K562 (cell line): ENCODE measurements around the gene SH3BP5. TPM values are rescaled to one million over a fixed set of nuclear protein-coding genes. Genes with fewer than 3 reads are reported as not detected.
A peak's percentile ranks its signal among the peaks of the same experiment; 100 is the strongest.

Source experiments
- CHCHD3 ChIP-seq: fragments of 250-450 bp; sonication (Bioruptor Pico); IDR thresholded peaks from 2 replicates; pipeline ENCODE4 v2.1.2; 2022; ENCODE audit warnings: mild to moderate bottlenecking
- CTCFL ChIP-seq: IDR thresholded peaks from 2 replicates; pipeline ENCODE4 v1.6.1; 2011; ENCODE audit warnings: borderline replicate concordance, low read depth, mild to moderate bottlenecking, moderate library complexity, low read length; ENCODE audit not compliant: insufficient read depth, poor library complexity, severe bottlenecking
- ETS1 ChIP-seq: conservative IDR thresholded peaks from 2 replicates; pipeline ENCODE4 v1.6.1; 2011; ENCODE audit warnings: low read depth, mild to moderate bottlenecking, low read length; ENCODE audit not compliant: control insufficient read depth
- ETV6 ChIP-seq, 3 experiments: fragments of 150-350 bp in 1 of 3; sonication (generic) in 1 of 3; formaldehyde crosslinking in 1 of 3; IDR thresholded peaks; 2 replicates each; pipeline versions ENCODE4 v1.6.1 to v1.8.0; 2014 to 2022; ENCODE audit warnings: borderline replicate concordance in 2 of 3, low read depth in 2 of 3, antibody characterized with exemption in 1 of 3, low read length in 1 of 3, mild to moderate bottlenecking in 1 of 3, missing genetic modification reagents in 1 of 3
- JUND ChIP-seq, 2 experiments: IDR thresholded peaks; 2 replicates in 1 of 2; 3 replicates in 1 of 2; pipeline ENCODE4 v1.6.1; 2011; ENCODE audit warnings: borderline replicate concordance in 2 of 2, low read depth in 2 of 2, low read length in 2 of 2, improper control_type of control experiment in 1 of 2, missing biosample characterization in 1 of 2, missing genetic modification characterization in 1 of 2, missing genetic modification reagents in 1 of 2
- KLF10 ChIP-seq: fragments of 250-450 bp; sonication (Bioruptor Pico); IDR thresholded peaks from 2 replicates; pipeline ENCODE4 v1.6.1; 2021; ENCODE audit warnings: matching md5 sums
- MAFK ChIP-seq: IDR thresholded peaks from 2 replicates; pipeline ENCODE4 v1.6.1; 2011; ENCODE audit warnings: low read length, improper control_type of control experiment
- MNT ChIP-seq, 2 experiments: fragments of 450-650 bp; conservative IDR thresholded peaks; 2 replicates each; pipeline ENCODE4 v1.6.1; 2017; ENCODE audit warnings: mild to moderate bottlenecking in 2 of 2, moderate library complexity in 2 of 2
- MYNN ChIP-seq, 2 experiments: sonication (generic); formaldehyde crosslinking in 1 of 2; IDR thresholded peaks; 2 replicates each; pipeline versions ENCODE4 v1.5.0 to v1.6.1; 2016 to 2020; ENCODE audit warnings: antibody characterized with exemption in 1 of 2, missing genetic modification reagents in 1 of 2
- NR3C1 ChIP-seq: sonication (generic); formaldehyde crosslinking; IDR thresholded peaks from 2 replicates; pipeline ENCODE4 v1.8.1; 2022; ENCODE audit warnings: missing genetic modification reagents
- NR4A1 ChIP-seq, 2 experiments: fragments of 250-450 bp in 1 of 2; fragments of 450-650 bp in 1 of 2; sonication (Bioruptor Pico) in 1 of 2; IDR thresholded peaks; 2 replicates each; pipeline versions ENCODE4 v1.4.0 to v1.6.1; 2016 to 2020; ENCODE audit warnings: mild to moderate bottlenecking in 2 of 2, missing compliant biosample characterization in 1 of 2, missing genetic modification characterization in 1 of 2, moderate library complexity in 1 of 2
- TEAD4 ChIP-seq, 2 experiments: sonication (generic) in 1 of 2; formaldehyde crosslinking in 1 of 2; IDR thresholded peaks; 2 replicates each; pipeline versions ENCODE4 v1.6.1 to v1.8.0; 2012 to 2022; ENCODE audit warnings: borderline replicate concordance in 1 of 2, inconsistent platforms in 1 of 2, low read length in 1 of 2, mild to moderate bottlenecking in 1 of 2, missing genetic modification reagents in 1 of 2
- TRIM28 ChIP-seq: fragments of 450-650 bp; IDR thresholded peaks from 2 replicates; pipeline ENCODE4 v1.6.1; 2017
- ZNF274 ChIP-seq: IDR thresholded peaks from 2 replicates; pipeline ENCODE4 v1.6.1; 2011; ENCODE audit warnings: low read depth, mild to moderate bottlenecking, low read length, moderate library complexity, borderline replicate concordance
- ZNF280B ChIP-seq: fragments of 250-450 bp; sonication (Bioruptor Pico); IDR thresholded peaks from 2 replicates; pipeline ENCODE4 v1.5.1; 2021; ENCODE audit warnings: mild to moderate bottlenecking
- ZNF668 ChIP-seq: fragments of 250-450 bp; sonication (Bioruptor Pico); IDR thresholded peaks from 2 replicates; pipeline ENCODE4 v1.8.0; 2022; ENCODE audit warnings: mild to moderate bottlenecking, inconsistent platforms
- polyA plus RNA-seq, 8 experiments: library from polyadenylated mRNA; depleted of rRNA in 4 of 8; stranded (reverse) in 5 of 8; unstranded in 3 of 8; fragments of >200 nt; fragmentation: Nextera tagmentation in 2 of 8; fragmentation: Illumina TruSeq in 1 of 8; extraction: Ambion mirVana in 2 of 8; extraction: Trizol in 1 of 8; gene quantifications; 2 replicates each; pipeline versions ENCODE4 v1.2.1 to v1.2.3, GENCODE V29; 2011 to 2014; ENCODE audit warnings: inconsistent platforms in 1 of 8, missing spikeins in 1 of 8
- total RNA-seq, 7 experiments: library from RNA; depleted of rRNA in 6 of 7; stranded (reverse); fragments of >200 nt in 6 of 7; fragmentation: Illumina TruSeq in 2 of 7; extraction: Trizol in 2 of 7; gene quantifications; 2 replicates each; pipeline versions ENCODE4 v1.2.1 to v1.2.3, GENCODE V29; 2011 to 2021; ENCODE audit warnings: low replicate concordance in 1 of 7

The SH3BP5 gene
- total and polyA plus RNA-seq, 9 of the 15 experiments (the other 6 are each of a cell fraction or from before 2014, with no cell fraction given): 2.9 to 29.0 (median 14.9) TPM

- no peak for TF ChIP-seq ZNF280B (CRISPR knock-in tag)
- TF ChIP-seq ETV6 (IDR thresholded peaks at IDR 0.05; ENCODE audit: borderline replicate concordance in 1 of 2, low read depth in 2 of 2, low read length in 1 of 2): peak; percentile 90 to 92
- TF ChIP-seq ETV6 (CRISPR knock-in tag; IDR thresholded peaks at IDR 0.05; ENCODE audit: borderline replicate concordance): no peak
- no peak for TF ChIP-seq CTCFL
- peak; percentile 76 for TF ChIP-seq JUND (IDR thresholded peaks at IDR 0.05; ENCODE audit: borderline replicate concordance, low read depth, low read length)
- 0 out of 3 replicates have a peak, but pooled peaks have one; percentile 21 for TF ChIP-seq JUND (tag; IDR thresholded peaks at IDR 0.05; ENCODE audit: borderline replicate concordance, low read depth, low read length)
- no peak for TF ChIP-seq KLF10 (CRISPR knock-in tag)
- no peak for TF ChIP-seq CHCHD3 (CRISPR knock-in tag)
- no peak for TF ChIP-seq MAFK
- TF ChIP-seq ETS1: no peak
- no peak for TF ChIP-seq TEAD4 (IDR thresholded peaks at IDR 0.05; ENCODE audit: low read length)
- TF ChIP-seq TEAD4 (CRISPR knock-in tag; IDR thresholded peaks at IDR 0.05; ENCODE audit: borderline replicate concordance): no peak
- no peak for TF ChIP-seq TRIM28
- 0 out of 2 replicates have a peak, but pooled peaks have one; percentile 32 for TF ChIP-seq MYNN (IDR thresholded peaks at IDR 0.05)
- TF ChIP-seq MYNN (CRISPR knock-in tag; IDR thresholded peaks at IDR 0.05): no peak
- TF ChIP-seq ZNF668 (CRISPR knock-in tag): no peak
- no peak for TF ChIP-seq NR4A1 (CRISPR knock-in tag; IDR thresholded peaks at IDR 0.05)
- TF ChIP-seq NR4A1 (tag; IDR thresholded peaks at IDR 0.05): no peak
- no peak for TF ChIP-seq ZNF274
- no peak for TF ChIP-seq NR3C1
- no peak; a peak in 1 of 4 replicates for TF ChIP-seq MNT (conservative IDR thresholded peaks at IDR 0.05)
These were observed 31.9 kb downstream of the SH3BP5 start (continued) for GRCh38 chr3:15300323-15301078.
